Gastroesophageal sphincter (tissue), 3 donors: ENCODE measurements around the gene JAG2.

ENCODE experiments used
- EP300 ChIP-seq: sonication (generic); formaldehyde crosslinking; IDR thresholded peaks from one replicate; pipeline ENCODE4 v1.6.1; 2017; ENCODE audit warnings: antibody characterized with exemption, mild to moderate bottlenecking
- POLR2A ChIP-seq, 2 donors: fragments of 450-650 bp; IDR thresholded peaks; one replicate each; pipeline ENCODE4 v1.6.1; 2017; ENCODE audit warnings: antibody characterized with exemption in 2 of 2, mild to moderate bottlenecking in 2 of 2, moderate library complexity in 1 of 2
- POLR2AphosphoS5 ChIP-seq: sonication (generic); formaldehyde crosslinking; IDR thresholded peaks from one replicate; pipeline ENCODE4 v1.6.1; 2017; ENCODE audit warnings: antibody characterized with exemption
- TF ChIP-seq, protein P1 (sequence below), 4 experiments: fragments of 200-600 bp in 2 of 4; fragments of 450-650 bp in 2 of 4; sonication (generic) in 1 of 4; IDR thresholded peaks; one replicate each; pipeline ENCODE4 v1.5.1; 2017 to 2019; ENCODE audit warnings: antibody characterized with exemption in 4 of 4, mild to moderate bottlenecking in 2 of 4, moderate library complexity in 2 of 4

- no peak for TF ChIP-seq POLR2A (IDR thresholded peaks at IDR 0.05)
- TF ChIP-seq, protein P1, sequence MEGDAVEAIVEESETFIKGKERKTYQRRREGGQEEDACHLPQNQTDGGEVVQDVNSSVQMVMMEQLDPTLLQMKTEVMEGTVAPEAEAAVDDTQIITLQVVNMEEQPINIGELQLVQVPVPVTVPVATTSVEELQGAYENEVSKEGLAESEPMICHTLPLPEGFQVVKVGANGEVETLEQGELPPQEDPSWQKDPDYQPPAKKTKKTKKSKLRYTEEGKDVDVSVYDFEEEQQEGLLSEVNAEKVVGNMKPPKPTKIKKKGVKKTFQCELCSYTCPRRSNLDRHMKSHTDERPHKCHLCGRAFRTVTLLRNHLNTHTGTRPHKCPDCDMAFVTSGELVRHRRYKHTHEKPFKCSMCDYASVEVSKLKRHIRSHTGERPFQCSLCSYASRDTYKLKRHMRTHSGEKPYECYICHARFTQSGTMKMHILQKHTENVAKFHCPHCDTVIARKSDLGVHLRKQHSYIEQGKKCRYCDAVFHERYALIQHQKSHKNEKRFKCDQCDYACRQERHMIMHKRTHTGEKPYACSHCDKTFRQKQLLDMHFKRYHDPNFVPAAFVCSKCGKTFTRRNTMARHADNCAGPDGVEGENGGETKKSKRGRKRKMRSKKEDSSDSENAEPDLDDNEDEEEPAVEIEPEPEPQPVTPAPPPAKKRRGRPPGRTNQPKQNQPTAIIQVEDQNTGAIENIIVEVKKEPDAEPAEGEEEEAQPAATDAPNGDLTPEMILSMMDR (IDR thresholded peaks at IDR 0.05) = peak in 3 of 4 experiments; percentile 8 to 55 (median 16)
- no peak for TF ChIP-seq POLR2AphosphoS5
- TF ChIP-seq EP300 = no peak
Observed at GRCh38 chr14:105168979-105169507, 467 bp upstream of the JAG2 start.
